GM12872 (cell line): ENCODE data around the gene CTNNA1.

Experiments used
- TF ChIP-seq, protein P1 (sequence below): IDR thresholded peaks from 3 replicates; pipeline ENCODE4 v1.5.1; 2011; ENCODE audit warnings: low read depth, mild to moderate bottlenecking, low read length, moderate library complexity; ENCODE audit not compliant: insufficient read depth

Gene CTNNA1

GRCh38 chr5:138953387-138954256, 200.4 kb downstream of the CTNNA1 start:
- TF ChIP-seq, protein P1, sequence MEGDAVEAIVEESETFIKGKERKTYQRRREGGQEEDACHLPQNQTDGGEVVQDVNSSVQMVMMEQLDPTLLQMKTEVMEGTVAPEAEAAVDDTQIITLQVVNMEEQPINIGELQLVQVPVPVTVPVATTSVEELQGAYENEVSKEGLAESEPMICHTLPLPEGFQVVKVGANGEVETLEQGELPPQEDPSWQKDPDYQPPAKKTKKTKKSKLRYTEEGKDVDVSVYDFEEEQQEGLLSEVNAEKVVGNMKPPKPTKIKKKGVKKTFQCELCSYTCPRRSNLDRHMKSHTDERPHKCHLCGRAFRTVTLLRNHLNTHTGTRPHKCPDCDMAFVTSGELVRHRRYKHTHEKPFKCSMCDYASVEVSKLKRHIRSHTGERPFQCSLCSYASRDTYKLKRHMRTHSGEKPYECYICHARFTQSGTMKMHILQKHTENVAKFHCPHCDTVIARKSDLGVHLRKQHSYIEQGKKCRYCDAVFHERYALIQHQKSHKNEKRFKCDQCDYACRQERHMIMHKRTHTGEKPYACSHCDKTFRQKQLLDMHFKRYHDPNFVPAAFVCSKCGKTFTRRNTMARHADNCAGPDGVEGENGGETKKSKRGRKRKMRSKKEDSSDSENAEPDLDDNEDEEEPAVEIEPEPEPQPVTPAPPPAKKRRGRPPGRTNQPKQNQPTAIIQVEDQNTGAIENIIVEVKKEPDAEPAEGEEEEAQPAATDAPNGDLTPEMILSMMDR, result no peak

DNA sequence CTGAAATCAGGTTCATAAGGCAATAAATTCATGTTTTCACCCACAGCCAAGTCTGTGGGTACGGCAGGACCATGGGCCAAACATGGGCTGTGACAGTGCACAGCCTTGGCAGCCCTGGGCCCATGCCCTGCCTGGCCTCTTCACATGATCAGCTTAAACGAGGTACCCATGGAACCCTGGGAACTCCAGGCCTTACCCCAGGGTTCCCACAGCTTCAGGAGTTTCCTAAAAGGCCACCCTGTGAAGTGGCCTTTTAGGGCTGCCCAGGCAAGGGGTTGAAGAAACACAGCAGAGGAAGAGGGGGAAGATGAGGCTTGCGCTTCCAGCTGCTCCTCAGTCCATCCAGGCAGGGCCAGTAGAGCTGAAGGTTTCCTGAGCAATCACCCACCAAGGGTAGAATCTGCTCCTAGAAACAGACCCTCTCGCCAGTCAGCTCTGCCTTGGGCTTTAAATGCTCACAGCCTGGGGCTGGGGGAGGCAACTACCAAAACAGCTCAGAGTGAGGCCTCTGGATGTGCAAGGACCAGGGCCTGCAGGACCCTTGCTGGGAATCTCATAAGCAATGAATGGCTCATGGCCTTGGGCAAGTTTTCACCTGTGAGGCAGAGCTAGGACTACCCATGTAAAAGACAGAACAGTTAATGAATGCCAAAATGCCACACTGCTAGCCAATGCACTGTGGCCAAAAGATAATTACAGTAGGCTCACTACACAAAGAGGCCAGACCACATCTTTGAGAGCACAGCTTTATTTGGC, 201.2 kb downstream of the CTNNA1 start:
- TF ChIP-seq, protein P1, result no peak

GRCh38 chr5:138955013-138955660, 201.9 kb downstream of the CTNNA1 start:
- TF ChIP-seq, protein P1, result no peak

GRCh38 chr5:138955671-138956295, 202.6 kb downstream of the CTNNA1 start:
- TF ChIP-seq, protein P1, result no peak

- TF ChIP-seq, protein P1, result no peak
Observed at GRCh38 chr5:138956801-138957200, 203.6 kb downstream of the CTNNA1 start.

DNA sequence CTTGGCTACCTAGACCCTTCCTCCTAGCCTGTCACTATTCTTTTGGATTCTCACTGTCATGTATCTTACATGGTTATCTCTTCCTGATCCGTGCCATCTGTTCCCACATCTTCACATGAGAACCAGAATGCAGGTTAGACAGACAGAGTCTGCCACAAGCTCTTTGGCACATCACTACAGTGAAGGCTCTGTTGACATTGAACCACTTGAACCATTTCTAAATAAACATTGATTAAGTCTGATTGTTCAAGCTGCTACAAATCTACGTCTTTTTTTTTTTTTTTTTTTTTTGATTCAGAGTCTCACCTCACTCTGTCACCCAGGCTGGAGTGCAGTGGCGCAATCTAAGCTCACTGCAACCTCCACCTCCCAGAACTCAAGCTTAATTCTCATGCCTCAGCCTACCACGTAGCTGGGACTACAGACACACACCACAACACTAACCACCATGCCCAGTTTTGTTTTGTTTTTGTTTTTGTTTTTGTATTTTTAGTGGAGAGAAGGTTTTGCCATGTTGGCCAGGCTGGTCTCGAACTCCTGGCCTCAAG, 207.0 kb downstream of the CTNNA1 start:
- TF ChIP-seq, protein P1, result no peak
